DND-41 (cell line): ENCODE data around the gene GM2A.

Experiments used
- EZH2 ChIP-seq: IDR thresholded peaks from 3 replicates; pipeline ENCODE4 v1.6.1; 2012; ENCODE audit warnings: borderline replicate concordance, low read depth, mild to moderate bottlenecking, moderate library complexity, low read length, inconsistent platforms; ENCODE audit not compliant: severe bottlenecking
- TF ChIP-seq, protein P1 (sequence below): IDR thresholded peaks from 2 replicates; pipeline ENCODE4 v1.5.1; 2012; ENCODE audit warnings: borderline replicate concordance, low read length, moderate library complexity, mild to moderate bottlenecking; ENCODE audit not compliant: poor library complexity, severe bottlenecking; ENCODE audit errors: extremely low read depth

DNA sequence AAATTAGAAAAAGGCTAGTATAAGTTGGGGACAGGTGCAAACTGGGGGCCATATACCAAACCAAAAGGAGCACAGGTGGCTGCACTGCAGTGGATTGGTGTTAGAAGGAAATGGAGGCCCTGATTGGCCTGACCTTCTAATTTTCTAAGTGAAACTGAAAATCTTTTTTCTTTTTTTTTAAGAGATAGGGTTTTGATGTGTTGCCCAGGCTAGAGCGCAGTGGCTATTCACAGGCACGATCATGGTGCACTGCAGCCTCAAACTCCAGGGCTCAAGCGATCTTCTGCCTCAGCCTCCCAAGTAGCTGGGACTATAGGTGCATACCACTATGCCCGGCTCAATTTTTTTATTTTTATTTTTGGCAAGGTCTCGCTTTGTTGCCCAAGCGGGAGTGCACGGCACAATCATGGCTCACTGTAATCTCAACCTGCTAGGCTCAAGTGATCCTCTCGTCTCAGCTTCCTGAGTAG is 19.3 kb upstream of the GM2A start:
- TF ChIP-seq, protein P1, sequence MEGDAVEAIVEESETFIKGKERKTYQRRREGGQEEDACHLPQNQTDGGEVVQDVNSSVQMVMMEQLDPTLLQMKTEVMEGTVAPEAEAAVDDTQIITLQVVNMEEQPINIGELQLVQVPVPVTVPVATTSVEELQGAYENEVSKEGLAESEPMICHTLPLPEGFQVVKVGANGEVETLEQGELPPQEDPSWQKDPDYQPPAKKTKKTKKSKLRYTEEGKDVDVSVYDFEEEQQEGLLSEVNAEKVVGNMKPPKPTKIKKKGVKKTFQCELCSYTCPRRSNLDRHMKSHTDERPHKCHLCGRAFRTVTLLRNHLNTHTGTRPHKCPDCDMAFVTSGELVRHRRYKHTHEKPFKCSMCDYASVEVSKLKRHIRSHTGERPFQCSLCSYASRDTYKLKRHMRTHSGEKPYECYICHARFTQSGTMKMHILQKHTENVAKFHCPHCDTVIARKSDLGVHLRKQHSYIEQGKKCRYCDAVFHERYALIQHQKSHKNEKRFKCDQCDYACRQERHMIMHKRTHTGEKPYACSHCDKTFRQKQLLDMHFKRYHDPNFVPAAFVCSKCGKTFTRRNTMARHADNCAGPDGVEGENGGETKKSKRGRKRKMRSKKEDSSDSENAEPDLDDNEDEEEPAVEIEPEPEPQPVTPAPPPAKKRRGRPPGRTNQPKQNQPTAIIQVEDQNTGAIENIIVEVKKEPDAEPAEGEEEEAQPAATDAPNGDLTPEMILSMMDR: no peak
- no peak for TF ChIP-seq EZH2
